Loucy (cell line): ENCODE data around the gene BBOF1.

Source experiments
- EZH2phosphoT487 ChIP-seq: fragments of 200-600 bp; IDR thresholded peaks from 2 replicates; pipeline ENCODE4 v1.6.1; 2018; ENCODE audit warnings: antibody characterized with exemption, mild to moderate bottlenecking, moderate library complexity, borderline replicate concordance
- TF ChIP-seq, protein P1 (sequence below): fragments of 200-600 bp; sonication (generic); conservative IDR thresholded peaks from 2 replicates; pipeline ENCODE4 v1.5.1; 2014; ENCODE audit warnings: mild to moderate bottlenecking, antibody characterized with exemption, low read length

DNA sequence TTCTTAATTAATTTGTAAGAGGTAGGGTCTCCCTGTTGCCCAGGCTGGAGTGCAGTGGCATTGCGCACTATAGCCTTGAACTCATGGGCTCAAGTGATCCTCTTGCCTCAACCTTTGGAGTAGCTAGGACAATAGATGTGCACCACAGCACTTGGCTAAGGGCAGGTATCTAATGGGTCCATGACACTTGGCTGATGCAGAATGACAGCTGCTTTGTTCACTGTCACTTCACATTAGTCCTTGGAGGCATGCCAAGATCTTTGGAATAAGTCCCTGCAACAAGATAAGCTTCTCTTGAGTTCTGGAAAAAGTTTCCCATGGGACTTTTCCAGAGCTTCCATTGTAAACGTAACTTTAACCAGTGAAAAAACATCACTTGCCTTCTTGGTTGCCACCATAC, 45.7 kb upstream of the BBOF1 start:
- TF ChIP-seq EZH2phosphoT487: no peak
- TF ChIP-seq, protein P1, sequence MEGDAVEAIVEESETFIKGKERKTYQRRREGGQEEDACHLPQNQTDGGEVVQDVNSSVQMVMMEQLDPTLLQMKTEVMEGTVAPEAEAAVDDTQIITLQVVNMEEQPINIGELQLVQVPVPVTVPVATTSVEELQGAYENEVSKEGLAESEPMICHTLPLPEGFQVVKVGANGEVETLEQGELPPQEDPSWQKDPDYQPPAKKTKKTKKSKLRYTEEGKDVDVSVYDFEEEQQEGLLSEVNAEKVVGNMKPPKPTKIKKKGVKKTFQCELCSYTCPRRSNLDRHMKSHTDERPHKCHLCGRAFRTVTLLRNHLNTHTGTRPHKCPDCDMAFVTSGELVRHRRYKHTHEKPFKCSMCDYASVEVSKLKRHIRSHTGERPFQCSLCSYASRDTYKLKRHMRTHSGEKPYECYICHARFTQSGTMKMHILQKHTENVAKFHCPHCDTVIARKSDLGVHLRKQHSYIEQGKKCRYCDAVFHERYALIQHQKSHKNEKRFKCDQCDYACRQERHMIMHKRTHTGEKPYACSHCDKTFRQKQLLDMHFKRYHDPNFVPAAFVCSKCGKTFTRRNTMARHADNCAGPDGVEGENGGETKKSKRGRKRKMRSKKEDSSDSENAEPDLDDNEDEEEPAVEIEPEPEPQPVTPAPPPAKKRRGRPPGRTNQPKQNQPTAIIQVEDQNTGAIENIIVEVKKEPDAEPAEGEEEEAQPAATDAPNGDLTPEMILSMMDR: no peak
